ENCODE results near the gene TFG.
"Not testable (repeated sequence)": the region's sequence is repeated elsewhere in the genome, so short reads cannot be mapped to it uniquely, and the experiment has no call there.

The TFG gene

DNA sequence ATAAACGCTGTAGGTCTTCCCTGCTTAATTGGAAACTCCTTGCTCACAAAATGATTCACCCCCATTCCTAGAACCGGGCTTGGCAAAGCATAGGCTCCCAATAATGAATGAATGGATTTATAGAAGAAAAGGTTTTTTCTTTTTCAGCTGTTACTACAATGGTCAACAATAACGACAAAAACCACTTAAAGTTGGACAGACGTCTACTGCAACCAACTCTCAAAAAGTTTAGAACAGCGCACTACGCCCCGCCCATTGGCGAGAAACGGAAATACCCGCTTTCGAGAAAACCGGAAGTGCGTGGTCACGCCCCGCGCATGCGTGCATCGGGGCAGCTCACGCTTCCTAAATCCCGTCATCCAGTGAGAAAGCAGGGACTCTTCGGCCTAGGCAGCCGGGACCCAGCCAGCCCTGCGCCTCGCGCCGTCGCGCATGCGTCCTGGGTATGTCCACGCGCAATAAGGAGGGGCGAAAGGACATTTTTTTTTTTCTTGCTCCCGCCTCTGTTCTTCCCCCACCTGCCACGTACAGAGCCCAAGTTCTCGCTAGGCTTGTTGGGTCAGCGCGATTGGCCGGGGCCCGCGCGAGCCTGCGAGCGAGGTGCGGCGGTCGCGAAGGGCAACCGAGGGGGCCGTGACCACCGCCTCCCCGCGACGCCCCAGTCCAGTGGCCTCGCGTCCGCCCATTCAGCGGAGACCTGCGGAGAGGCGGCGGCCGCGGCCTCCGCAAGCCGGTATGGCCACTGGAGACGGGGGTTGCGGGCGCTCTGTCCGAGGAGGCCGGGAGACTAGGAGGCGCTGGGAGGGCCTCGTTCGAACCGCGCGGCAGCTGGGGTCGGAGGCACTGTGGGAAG lies at the start of gene TFG:
Gene TFG, plus strand, starts transcription at position 506 of the 853 bp plus-strand sequence. CDS start 4,192 bp downstream, outside the sequence.
- peak; percentile 95 for DNase-seq

DNA sequence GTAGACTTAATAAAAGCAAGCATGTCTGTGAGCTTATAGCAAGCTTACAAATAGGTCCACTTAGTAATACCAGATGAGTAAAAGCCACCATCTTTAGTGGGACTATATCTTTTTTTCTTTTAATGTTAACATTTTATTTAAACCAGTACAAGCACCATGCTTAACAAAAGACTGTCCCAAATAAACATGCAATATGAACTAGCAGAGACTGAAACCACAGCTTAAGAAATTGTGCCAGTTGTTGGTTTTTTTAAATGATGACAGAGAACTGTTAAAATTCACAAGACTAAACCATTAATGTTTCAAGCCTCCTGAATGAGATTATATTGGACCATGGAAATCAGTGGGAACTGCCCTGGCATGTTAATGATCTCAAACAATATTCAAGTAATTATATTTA lies 48.0 kb upstream of the TFG start:
- DNase-seq, result not testable (repeated sequence)

DNA sequence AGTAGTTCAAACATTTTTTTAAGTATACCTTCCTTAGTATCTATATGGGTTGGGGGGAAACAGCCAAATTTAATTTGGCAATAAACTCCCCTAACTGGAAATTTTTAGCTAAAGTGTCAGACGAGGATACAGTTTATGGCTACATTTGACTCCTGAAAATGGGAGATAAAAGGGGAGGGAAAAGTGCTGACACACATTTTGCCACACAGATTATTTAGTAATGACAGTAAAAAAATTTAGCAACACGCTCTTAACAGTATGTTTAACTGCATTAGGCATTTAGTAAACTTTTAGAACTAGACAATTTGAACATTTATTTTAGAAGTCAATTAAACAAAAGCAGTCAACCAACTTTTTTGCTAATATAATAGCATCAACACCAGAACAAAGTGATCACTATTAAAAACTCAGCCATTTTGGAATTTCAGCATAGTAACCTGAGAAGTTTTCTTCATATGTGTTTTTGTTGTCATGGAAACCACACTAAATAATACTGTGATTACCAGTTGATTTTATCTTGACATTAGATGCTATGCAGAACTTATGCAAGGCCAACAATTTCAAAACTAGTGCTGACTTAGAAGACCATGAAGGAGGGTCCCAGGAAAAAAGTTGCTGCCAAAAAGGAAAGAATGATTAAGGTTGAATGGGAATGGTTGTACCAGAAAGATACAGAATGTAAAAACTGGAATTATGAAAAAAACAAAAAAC lies 47.0 kb upstream of the TFG start:
- no peak for DNase-seq

DNA sequence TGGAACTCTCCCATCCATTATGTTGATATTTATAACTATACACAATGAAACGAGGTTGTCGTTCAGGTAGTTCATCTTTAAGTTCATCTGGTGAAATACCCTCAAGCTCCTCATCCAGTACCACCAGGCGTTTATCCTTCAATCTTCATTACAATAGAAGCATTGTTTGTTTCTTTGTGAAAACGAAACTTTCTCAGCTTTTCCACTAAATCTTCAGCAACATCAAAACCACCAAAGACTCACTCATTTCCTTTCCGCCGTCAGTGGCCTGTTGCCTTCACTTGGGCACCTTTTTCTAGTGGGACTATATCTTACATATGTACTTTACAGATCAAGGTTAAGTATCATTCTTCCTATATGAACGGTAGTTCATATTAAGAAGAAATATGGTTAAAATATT lies 44.1 kb upstream of the TFG start:
- no peak for DNase-seq

DNA sequence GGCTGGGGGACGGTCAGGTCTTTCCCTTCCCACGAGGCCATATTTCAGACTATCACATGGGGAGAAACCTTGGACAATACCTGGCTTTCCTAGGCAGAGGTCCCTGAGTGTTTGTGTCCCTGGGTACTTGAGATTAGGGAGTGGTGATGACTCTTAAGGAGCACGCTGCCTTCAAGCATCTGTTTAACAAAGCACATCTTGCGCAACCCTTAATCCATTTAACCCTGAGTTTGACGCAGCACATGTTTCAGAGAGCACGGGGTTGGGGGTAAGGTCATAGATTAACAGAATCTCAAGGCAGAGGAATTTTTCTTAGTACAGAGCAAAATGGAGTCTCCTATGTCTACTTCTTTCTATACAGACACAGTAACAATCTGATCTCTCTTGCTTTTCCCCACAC lies 42.6 kb upstream of the TFG start:
- DNase-seq, result not testable (repeated sequence)

DNA sequence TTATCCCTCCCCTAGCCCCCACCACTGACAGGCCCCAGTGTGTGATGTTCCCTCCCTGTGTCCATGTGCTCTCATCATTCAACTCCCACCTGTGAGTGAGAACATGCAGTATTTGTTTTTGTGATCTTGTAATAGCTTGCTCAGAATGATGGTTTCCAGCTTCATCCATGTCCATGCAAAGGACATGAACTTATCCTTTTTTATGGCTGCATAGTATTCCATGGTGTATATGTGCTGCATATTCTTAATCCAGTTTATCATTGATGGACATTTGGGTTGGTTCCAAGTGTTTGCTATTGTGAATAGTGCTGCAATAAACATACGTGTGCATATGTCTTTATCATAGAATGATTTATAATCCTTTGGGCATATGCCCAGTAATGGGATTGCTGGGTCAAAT lies 42.0 kb upstream of the TFG start:
- DNase-seq, result not testable (repeated sequence)

DNA sequence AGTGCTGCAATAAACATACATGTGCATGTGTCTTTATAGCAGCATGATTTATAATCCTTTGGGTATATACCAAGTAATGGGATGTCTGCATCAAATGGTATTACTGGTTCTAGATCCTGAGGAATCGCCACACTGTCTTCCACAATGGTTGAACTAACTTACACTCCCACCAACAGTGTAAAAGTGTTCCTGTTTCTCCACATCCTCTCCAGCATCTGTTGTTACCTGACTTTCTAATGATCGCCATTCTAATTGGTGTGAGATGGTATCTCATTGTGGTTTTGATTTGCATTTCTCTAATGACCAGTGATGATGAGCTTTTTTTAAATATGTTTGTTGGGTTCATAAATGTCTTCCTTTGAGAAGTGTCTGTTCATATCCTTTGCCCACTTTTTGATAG lies 38.3 kb upstream of the TFG start:
- DNase-seq, result not testable (repeated sequence)

DNA sequence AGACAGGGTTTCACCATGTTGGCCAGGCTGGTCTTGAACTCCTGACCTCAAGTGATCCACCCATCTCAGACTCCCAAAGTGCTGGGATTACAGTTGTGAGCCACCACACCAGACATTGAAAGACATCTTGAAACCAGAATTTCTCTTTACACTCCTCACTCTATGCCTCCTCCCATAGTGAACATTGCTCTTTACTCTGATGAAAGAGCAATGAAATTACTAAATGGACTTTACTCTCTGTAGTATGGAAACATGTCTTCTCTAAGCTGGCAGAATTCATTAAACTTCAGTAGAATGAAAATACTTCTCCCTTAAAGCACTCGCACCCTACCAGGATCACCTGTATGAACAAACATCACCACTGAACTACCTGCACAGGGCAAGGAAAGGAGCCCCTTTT lies 27.8 kb upstream of the TFG start:
- DNase-seq, result no peak

DNA sequence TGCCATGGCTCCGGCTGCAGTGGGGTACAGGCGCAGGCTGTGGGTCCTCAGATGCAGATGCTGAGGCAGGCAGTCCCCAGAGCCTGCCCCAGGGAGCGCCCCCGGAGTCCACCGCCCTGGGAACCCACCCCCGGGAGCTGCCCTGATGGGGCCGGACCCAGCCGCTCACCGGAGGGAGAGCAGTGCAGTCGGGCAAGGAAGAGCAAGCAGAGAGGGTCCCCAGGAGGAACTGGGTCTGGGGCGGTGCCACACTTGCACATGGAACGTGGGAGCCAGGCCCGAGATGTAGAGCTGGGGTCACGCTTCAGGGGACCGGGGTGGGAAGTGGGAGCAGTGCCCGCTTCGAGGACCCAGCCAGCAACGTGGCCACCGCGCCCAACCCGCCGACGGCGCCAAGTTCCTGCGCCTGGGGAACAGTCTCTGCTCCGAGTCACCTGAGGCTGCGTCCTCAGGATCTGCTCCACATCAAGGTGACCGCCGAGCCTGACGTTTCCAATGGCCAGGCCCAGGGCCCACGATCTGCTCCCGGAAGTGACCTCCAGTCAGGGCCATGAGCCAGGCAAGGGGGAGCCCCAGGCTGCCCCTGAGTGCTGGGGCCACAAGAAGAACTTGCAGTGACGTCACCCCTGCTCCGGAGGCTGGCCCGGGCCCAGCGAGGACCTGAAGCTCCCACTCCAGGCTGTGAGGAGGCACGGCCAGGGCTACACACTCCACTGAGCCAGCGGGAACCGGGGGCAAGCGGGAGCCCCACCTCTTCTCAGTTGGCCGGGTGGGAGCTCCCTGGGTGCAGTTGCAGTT lies 27.0 kb upstream of the TFG start:
- DNase-seq, result no peak

DNA sequence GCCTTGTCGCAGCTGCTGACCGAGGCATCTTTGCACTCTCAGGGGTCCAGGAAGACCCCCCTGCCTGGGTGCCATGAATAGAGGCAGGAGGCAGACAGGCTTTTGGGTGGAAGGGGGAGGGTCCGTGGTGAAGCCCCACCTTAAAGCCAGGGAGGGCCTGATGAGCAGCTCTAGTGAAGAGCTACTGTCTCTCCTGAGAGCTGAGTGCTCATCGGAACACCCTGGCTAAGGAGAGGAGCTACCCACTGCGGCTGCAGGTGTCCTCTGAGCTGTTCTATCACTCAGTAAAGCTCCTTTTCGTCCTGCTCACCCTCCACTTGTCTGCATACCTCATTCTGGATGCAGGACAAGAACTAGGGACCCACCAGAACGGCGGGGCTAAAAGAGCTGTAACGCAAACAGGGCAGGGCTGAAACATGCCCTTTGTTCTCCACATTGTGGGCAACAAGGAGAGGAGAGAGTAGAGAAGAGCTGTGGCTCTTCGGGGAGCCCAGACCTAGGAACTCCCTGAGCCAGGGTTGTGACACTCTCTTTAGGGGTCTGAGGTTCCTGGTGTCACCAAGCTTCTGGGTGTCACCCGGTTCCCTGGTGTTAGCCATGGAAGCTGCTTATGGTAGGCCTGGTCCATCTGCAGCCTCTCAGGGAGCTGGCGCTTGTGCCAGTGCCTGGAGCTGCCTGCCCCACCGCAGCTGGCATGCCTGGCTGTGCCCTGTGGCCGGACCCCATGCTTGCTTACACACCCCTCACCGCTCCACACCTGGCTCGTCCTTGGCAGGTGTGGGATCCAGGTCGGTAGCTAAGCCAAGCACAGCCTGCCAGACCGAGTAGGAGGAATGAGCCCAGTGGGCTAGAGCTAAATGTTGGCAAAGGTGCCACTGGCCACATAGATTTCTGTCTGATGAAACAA lies 26.2 kb upstream of the TFG start:
- DNase-seq, result no peak

DNA sequence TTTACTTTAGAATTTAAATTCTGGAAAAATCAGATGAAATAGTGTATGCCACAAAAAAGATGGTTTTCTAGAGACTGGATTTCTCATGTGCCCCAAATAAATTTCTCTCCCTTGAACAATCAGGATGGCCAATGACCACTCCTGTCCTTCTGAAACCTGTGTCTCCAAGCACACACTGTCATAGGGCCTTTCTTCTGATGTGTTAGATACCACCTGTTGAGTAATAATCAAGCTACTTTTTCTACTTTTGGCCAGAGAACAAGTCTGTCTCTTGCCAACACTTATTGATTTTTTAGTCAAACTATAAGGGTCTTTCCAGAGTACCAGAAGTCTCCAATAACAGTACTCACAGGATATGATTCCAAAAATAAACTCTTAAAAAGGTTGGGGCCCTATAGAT lies 16.1 kb upstream of the TFG start:
- DNase-seq, result no peak

DNA sequence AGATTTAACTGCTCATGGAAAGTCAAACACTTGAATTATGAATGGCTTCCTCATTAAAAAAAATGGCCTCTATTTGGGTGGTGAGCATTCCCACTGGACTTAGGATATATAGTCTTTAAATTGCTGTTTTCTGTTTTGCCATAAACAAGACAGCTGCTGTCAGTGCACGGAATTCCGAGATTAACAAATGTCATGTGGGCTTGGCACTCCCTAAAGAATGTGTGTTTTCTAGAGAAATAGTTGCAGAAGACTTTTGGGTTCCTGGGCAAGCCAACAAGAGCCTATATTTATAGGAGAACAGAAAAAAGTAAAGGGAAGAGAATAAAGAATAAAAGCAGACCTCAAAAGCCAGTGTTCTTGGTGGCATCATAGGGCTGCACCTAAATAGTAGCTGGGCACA lies 13.6 kb upstream of the TFG start:
- DNase-seq, result no peak

DNA sequence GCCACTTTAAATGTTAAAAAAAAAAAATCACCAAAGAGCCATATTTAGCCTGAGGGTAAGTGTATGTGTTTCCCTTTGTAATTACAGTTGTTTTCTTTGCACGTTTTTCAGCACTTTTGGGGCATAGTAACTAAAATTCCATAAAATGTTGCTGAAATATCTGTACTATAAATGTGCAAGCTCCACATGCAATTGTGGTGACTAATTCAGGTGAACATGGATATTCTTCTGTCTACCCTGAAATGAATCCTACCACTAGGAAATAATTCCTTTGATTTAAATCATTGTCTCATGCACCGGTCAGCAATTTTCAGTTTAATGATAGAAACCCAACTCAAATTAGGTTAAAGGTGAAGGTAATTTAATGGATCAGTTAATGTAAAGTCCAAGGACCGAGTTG lies 13.1 kb upstream of the TFG start:
- DNase-seq, result no peak

DNA sequence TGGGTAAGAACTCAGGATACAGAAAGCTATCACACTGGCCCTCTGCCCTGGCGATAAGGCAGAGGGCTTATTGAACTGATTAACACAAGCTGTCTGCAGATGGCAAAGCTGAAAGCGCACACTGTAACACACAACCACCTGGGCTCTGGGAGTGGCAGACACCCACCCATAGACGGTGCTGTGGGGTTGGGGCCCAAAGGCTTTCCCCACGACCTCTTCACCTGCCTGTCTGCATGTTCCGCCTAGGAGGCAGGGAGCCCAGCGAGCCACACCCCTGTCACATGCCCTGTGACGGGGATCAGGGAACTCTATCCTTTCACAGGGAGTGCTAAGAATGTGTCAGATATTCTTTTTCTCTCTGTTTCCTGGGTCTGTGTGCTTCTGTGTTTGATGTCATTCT lies 12.1 kb upstream of the TFG start:
- no peak for DNase-seq

DNA sequence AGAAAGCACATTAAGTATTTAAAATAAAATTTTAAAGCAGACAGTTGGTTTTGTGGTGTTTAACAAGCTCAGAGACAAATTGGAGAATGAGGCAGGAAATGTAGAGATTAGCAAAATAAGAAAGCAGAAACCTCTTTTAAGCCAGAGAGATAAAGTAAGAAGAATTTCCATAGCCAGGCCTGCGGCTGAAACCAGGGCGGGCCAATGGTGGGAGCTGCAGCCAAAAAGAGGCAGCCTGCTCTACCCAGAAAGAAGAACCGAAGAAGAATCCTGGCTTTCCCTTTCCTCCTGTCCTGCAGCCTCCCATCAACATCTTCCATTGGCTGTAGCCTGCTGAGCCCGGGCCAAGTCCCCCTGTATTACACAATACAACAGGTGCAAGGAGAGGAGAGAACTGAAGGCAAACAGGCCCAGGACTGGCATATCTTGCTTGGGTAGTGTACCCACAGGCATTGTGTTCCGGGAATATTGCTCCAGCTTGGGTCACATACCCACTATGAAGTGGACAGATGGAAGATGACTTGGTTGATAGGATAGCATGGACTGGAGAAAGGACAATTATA lies 11.5 kb upstream of the TFG start:
- DNase-seq, result no peak

DNA sequence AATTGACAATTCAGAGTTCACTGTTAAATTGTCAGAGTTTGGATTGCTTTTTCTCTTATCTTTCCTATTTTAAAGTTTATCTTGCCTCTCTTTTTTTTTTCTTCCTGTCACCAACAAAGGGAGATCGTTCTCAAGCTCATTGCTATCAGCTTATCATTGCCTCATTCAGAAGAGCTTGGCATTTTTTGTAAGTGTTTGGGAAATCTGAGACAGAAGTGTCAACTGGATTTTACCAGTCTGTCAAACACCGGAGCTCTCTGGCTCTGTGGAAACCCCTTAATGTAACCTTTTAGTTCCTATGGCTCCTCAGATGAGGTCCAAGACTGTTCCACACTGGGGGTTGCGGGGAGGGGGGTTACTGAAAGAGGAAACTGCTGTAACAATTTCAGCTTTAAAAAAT lies 10.6 kb upstream of the TFG start:
- no peak for DNase-seq

DNA sequence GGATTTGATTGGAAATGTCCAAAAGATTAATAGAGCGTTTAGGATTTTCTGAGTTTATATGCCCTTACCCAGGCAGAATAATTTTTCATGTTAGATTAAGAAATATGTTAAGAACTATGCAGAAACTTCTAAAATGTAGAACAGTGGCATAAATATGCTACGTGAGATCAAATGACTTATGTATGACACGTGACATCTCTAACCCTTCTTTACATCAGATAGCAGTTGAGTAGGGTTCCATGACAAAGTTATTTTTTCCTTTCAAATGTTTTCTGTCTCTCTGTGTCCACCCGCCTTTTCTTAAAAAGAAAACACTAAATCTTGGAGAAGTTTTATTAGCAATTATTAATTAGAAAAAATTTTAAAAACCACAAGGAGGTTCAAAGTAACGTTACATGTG lies 8.6 kb upstream of the TFG start:
- DNase-seq, result no peak

DNA sequence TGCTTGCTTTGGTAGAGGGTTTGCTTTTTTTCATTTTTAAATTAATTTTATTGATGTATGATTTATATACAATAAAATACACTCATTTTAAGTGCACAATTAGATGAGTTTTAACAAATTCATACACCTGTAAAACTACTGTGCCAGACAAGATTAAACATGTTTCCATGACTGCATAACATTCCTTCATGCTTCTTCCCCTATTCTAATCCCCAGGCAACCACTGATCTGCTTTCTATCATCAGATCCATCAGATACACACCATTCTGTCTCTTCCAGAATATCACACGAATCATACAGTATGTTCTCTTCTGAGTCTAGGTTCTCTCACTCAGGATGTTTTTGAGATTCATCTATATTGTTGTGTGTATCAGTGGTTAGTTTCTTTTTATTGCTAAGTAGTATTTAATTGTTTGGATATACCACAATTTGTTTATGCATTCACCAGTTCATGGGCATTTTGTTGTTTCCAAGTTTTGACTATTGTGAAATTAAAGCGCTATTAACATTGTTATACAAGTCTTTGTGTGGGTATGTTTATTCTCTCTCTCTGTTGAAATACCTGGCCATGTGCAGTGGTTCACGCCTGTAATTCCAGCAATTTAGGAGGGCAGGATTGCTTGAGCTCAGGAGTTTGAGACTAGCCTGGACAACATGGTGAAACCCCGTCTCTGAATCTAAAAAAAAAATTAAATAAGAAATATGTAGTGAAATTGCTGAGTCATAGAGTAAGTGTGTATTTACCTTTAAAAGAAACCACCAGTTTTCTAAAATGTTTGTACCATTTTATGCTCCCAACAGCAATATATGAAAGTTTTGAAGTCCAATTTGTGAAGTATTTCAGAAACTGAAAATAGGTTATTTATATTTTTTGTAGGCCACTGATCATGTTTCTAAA lies 7.0 kb upstream of the TFG start:
- DNase-seq, result no peak

DNA sequence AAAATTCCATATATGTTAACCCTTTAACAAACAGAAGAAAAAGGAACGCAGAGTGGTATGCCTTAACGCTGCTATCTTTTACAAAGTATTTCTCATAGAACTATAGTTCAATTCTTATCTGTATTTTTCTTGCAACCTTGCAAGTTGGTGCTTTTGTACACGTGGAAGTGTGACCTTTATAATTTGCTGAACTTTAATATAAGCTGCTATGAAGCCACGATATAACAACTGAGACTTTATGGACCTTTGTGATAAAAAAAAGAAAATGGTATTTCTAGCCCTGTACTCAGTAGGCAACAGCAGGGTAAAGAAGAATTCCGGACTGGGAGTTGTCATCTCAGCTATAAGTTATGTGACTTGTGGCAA lies 6.3 kb upstream of the TFG start:
- no peak for DNase-seq

DNA sequence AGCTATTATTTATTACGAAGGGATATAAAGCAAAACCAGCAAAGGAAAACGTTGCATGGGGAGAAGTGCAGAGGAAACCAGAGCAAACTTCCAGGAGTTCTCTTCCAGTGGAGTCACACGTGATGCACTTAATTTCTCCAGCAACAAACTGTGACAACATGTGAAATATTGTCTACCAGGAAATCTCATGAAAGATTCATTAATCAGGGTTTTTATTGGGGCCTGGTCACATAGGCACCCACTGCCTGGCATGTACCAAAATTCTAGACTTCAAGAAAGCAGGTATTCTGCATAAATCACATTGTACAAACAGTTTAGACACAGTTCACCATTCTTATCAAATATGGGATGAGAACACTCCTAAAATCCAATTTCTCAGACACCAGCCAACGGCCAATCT lies 5.4 kb upstream of the TFG start:
- no peak for DNase-seq

DNA sequence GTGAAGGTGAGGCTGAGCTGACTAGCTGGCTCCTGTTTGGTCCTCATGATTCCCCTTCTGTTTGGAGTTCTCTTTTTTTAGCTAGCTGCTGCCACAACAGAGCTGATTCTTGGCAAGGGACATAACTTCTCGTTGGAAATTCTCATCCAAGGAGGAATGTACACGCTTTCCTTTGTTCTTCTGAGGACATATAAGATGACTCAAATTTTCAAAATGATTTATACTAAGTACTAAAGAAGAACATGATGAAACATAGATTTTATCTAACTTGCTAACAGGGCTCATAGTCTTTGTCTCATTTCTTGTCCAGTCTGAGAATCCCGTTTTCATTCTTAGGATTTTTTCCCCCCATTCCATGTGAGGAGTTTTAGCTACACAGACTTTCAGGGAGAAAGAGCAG lies 2.9 kb upstream of the TFG start:
- no peak for DNase-seq
